ENCODE results near the gene MS4A12. TPM values are rescaled to one million over a fixed set of nuclear protein-coding genes. Genes with fewer than 3 reads are reported as not detected.

The MS4A12 gene
- not detected in 2 replicates for total RNA-seq (2021)
- long read RNA-seq, result 0 reads

DNA sequence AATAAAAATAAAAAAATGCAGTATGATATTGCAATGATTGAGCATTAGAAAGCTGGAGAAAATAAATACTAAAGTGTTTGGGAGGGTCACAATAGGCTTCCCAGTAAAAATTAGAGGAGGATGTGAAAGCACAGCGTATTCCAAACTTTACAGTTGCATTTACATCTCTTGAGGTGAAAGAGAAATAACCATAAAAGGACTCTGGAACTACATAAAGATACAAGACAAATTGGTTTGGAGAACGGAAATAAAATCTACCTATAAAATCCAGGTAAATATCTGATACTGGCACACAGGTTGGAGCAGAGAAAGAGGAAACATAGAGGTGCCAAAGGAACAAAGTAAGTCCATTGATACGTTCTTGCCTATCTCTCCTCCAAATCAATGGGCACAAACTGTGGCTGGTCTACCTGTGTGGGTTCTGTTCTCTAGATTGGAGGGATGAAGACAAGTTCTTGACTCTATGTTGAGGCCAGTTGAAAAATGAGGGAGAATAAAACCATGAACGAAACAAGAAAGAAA lies at the start of gene MS4A12:
Gene MS4A12 (plus strand): TSS at position 291 of the 522 bp plus-strand sequence. CDS start 4,541 bp downstream, outside the sequence.
- H3K36me3 Mint-ChIP-seq (ENCODE audit: insufficient read depth in 1 of 3, low read depth in 3 of 3), result peaks cover 0 to 14% (median 4%) of the 10 kb centered on the region in 3 experiments; a peak in 4 of 7 replicates
- no peak within 1 kb of the TSS for H2BK120ac ChIP-seq (ENCODE audit: low read depth, low read length, poor library complexity, severe bottlenecking)
- no peak within 1 kb of the TSS for H4K8ac ChIP-seq (replicated peaks; ENCODE audit: insufficient read length, low read depth, low read length)
- no peaks in the 10 kb centered on the region for H3K27me3 Mint-ChIP-seq (ENCODE audit: low read depth)
- no peak within 1 kb of the TSS for H3T11ph ChIP-seq (ENCODE audit: low read length)
- H3K14ac ChIP-seq (ENCODE audit: insufficient read depth, low read length), result no peak within 1 kb of the TSS
- no peak within 1 kb of the TSS for H2BK20ac ChIP-seq (ENCODE audit: low read depth, low read length, poor library complexity, severe bottlenecking)
- no peak within 1 kb of the TSS for H3K27ac Mint-ChIP-seq
- no peak within 1 kb of the TSS for H3K4me2 ChIP-seq (ENCODE audit: insufficient read depth, insufficient read length, low read length)
- H3K9me3 ChIP-seq (ENCODE audit: control insufficient read depth, low read depth, low read length), result no peaks in the 10 kb centered on the region
- H4K91ac ChIP-seq (ENCODE audit: insufficient read length, low read depth, low read length), result no peak within 1 kb of the TSS
- H3K4ac ChIP-seq (ENCODE audit: low read depth, low read length), result no peak within 1 kb of the TSS
- no peak within 1 kb of the TSS for H3K23ac ChIP-seq (ENCODE audit: insufficient read length, low read depth, low read length)
- H3K56ac ChIP-seq (ENCODE audit: insufficient read length, low read depth, low read length), result no peak within 1 kb of the TSS
- no peaks in the 10 kb centered on the region for H3K27me3 ChIP-seq (ENCODE audit: insufficient read depth, low read length)
- H3K79me1 ChIP-seq (ENCODE audit: insufficient read depth, low read depth, low read length, poor library complexity, severe bottlenecking), result no peaks in the 10 kb centered on the region
- peaks cover 4 to 15% of the 10 kb centered on the region in 2 experiments for H3K4me1 Mint-ChIP-seq
- no peak within 1 kb of the TSS for H3K18ac ChIP-seq (ENCODE audit: insufficient read length, low read depth, low read length)
- no peak within 1 kb of the TSS for H3K9ac ChIP-seq (ENCODE audit: extremely low read depth, insufficient read length, low read length)
- peaks cover 5 to 13% of the 10 kb centered on the region in 2 experiments for H3K9me3 Mint-ChIP-seq
- no peak within 1 kb of the TSS for H2AK5ac ChIP-seq (ENCODE audit: insufficient read length, low read length)
- no peak within 1 kb of the TSS for H2BK5ac ChIP-seq (ENCODE audit: insufficient read length, low read length)
- no peak for DNase-seq
- H3K4me1 ChIP-seq (ENCODE audit: insufficient read depth, low read length), result no peaks in the 10 kb centered on the region
- no peak within 1 kb of the TSS for H4K5ac ChIP-seq (ENCODE audit: insufficient read length, low read depth, low read length)
- H3K4me3 Mint-ChIP-seq, result no peak within 1 kb of the TSS
- H2BK12ac ChIP-seq (ENCODE audit: insufficient read length, low read depth, low read length), result no peak within 1 kb of the TSS
- no peaks in the 10 kb centered on the region for H4K20me1 ChIP-seq (ENCODE audit: control insufficient read depth, insufficient read depth, insufficient read length)
- H3K23me2 ChIP-seq (ENCODE audit: insufficient read length, low read depth, low read length, poor library complexity, severe bottlenecking), result no peaks in the 10 kb centered on the region
- no peak for TF ChIP-seq CTCF (conservative IDR thresholded peaks at IDR 0.05)
- no peaks in the 10 kb centered on the region for H3K79me2 ChIP-seq (ENCODE audit: insufficient read depth, low read length)
- H3K27ac ChIP-seq (ENCODE audit: insufficient read length, low read depth, low read length), result no peak within 1 kb of the TSS
- no peak within 1 kb of the TSS for H2AFZ ChIP-seq (ENCODE audit: low read length)
- H2BK15ac ChIP-seq (ENCODE audit: low read depth, low read length), result no peak within 1 kb of the TSS
- WGBS (ENCODE audit: extremely low coverage, insufficient read length, low lambda C conversion rate), result no CpG with 5 or more reads among the region's 4 CpGs

All from H9 (cell line).